Measurements from ENCODE around the gene EXOC6B.

EXOC6B gene

GRCh38 chr2:72144274-72144631 lies 681.6 kb downstream of the EXOC6B start:
- no peak for DNase-seq (ENCODE audit: low spot score)

- no peak for DNase-seq (ENCODE audit: low spot score)
Observed at GRCh38 chr2:72143441-72144273, 682.2 kb downstream of the EXOC6B start.

GRCh38 chr2:72142570-72143440 lies 683.0 kb downstream of the EXOC6B start:
- no peak for DNase-seq (ENCODE audit: low spot score)

- DNase-seq (ENCODE audit: low spot score) = no peak
Observed at GRCh38 chr2:72141881-72142451, 683.9 kb downstream of the EXOC6B start.

- no peak for DNase-seq (ENCODE audit: low spot score)
Observed at GRCh38 chr2:72141032-72141645, 684.7 kb downstream of the EXOC6B start.

- no peak for DNase-seq (ENCODE audit: low spot score)
Observed at GRCh38 chr2:72140621-72140960, 685.2 kb downstream of the EXOC6B start.

- no peak for DNase-seq (ENCODE audit: low spot score)
Observed at GRCh38 chr2:72139874-72140620, 685.8 kb downstream of the EXOC6B start.

GRCh38 chr2:72139471-72139873 lies 686.4 kb downstream of the EXOC6B start:
- DNase-seq (ENCODE audit: low spot score) = no peak

- DNase-seq (ENCODE audit: low spot score) = no peak
Observed at GRCh38 chr2:72138921-72139381, 686.9 kb downstream of the EXOC6B start.

- peak; percentile 62 for DNase-seq (ENCODE audit: low spot score)
Observed at GRCh38 chr2:72138011-72138881, 687.6 kb downstream of the EXOC6B start.

GRCh38 chr2:72137498-72138010 lies 688.3 kb downstream of the EXOC6B start:
- DNase-seq (ENCODE audit: low spot score) = peak; percentile 52

GRCh38 chr2:72136933-72137497 lies 688.8 kb downstream of the EXOC6B start:
- DNase-seq (ENCODE audit: low spot score) = no peak

GRCh38 chr2:72136331-72136730 lies 689.5 kb downstream of the EXOC6B start:
- DNase-seq (ENCODE audit: low spot score) = no peak

GRCh38 chr2:72135921-72136320 lies 689.9 kb downstream of the EXOC6B start:
- DNase-seq (ENCODE audit: low spot score) = no peak

- no peak for DNase-seq (ENCODE audit: low spot score)
Observed at GRCh38 chr2:72134997-72135800, 690.6 kb downstream of the EXOC6B start.

- no peak for DNase-seq (ENCODE audit: low spot score)
Observed at GRCh38 chr2:72134408-72134996, 691.3 kb downstream of the EXOC6B start.

GRCh38 chr2:72133721-72134407 lies 692.0 kb downstream of the EXOC6B start:
- no peak for DNase-seq (ENCODE audit: low spot score)
